GM12874 (cell line): ENCODE results near the gene DCK.

Experiments used
- CTCF ChIP-seq: IDR thresholded peaks from 2 replicates; pipeline ENCODE4 v1.5.1; 2011; ENCODE audit warnings: low read depth, mild to moderate bottlenecking, control low read depth, low read length, moderate library complexity; ENCODE audit not compliant: insufficient read depth

DCK gene

GRCh38 chr4:71025654-71026053 lies 32.2 kb downstream of the DCK start:
- TF ChIP-seq CTCF: no peak

GRCh38 chr4:71026086-71026485 lies 32.6 kb downstream of the DCK start:
- TF ChIP-seq CTCF: no peak

GRCh38 chr4:71027611-71028010 lies 34.2 kb downstream of the DCK start:
- TF ChIP-seq CTCF: no peak

GRCh38 chr4:71029504-71029903 lies 36.1 kb downstream of the DCK start:
- TF ChIP-seq CTCF: no peak

- TF ChIP-seq CTCF: no peak
Measured at GRCh38 chr4:71045256-71045655, 51.8 kb downstream of the DCK start.

GRCh38 chr4:71049395-71049794 lies 55.9 kb downstream of the DCK start:
- no peak for TF ChIP-seq CTCF

- TF ChIP-seq CTCF: no peak
Measured at GRCh38 chr4:71050809-71051208, 57.4 kb downstream of the DCK start.

GRCh38 chr4:71052034-71052433 lies 58.6 kb downstream of the DCK start:
- TF ChIP-seq CTCF: no peak
